Neuronal stem cell (in vitro differentiated cells): Measurements from ENCODE around the gene OR52W1.

Experiments
- DNase-seq: peaks from one replicate; pipeline ENCODE4 v3.0.0-alpha.2; 2013; ENCODE audit warnings: low spot score
- H2AFZ ChIP-seq: one replicate; pipeline ENCODE4 v1.6.1; 2013; ENCODE audit warnings: mild to moderate bottlenecking, low read length, inconsistent platforms
- H2AK5ac ChIP-seq: 2 replicates; pipeline ENCODE4 v1.6.1; 2013; ENCODE audit warnings: low read depth, mild to moderate bottlenecking, inconsistent platforms, low read length, moderate library complexity, mixed read lengths
- H2BK120ac ChIP-seq: 2 replicates; pipeline ENCODE4 v1.6.1; 2013; ENCODE audit warnings: low read depth, mild to moderate bottlenecking, inconsistent platforms, low read length, moderate library complexity, mixed read lengths
- H2BK12ac ChIP-seq: one replicate; pipeline ENCODE4 v1.6.1; 2013; ENCODE audit warnings: low read length, inconsistent platforms
- H2BK15ac ChIP-seq: 2 replicates; pipeline ENCODE4 v1.6.1; 2013; ENCODE audit warnings: mild to moderate bottlenecking, low read length, inconsistent platforms, mixed read lengths
- H2BK5ac ChIP-seq: one replicate; pipeline ENCODE4 v1.6.1; 2013; ENCODE audit warnings: inconsistent platforms, mild to moderate bottlenecking, low read length, moderate library complexity
- H3K14ac ChIP-seq: one replicate; pipeline ENCODE4 v1.6.1; 2013; ENCODE audit warnings: low read length, inconsistent platforms
- H3K18ac ChIP-seq: 2 replicates; pipeline ENCODE4 v1.6.1; 2013; ENCODE audit warnings: low read length, inconsistent platforms
- H3K23ac ChIP-seq: 2 replicates; pipeline ENCODE4 v1.6.1; 2013; ENCODE audit warnings: low read depth, mild to moderate bottlenecking, mixed read lengths, low read length, inconsistent platforms; ENCODE audit not compliant: poor library complexity
- H3K27ac ChIP-seq: replicated peaks from 3 replicates; pipeline ENCODE4 v1.5.1; 2013; ENCODE audit warnings: low read length, inconsistent platforms
- H3K27me3 ChIP-seq, 3 experiments: 2 replicates each; pipeline ENCODE4 v1.6.1; 2013; ENCODE audit warnings: low read length in 3 of 3, mild to moderate bottlenecking in 2 of 3, inconsistent platforms in 1 of 3, low read depth in 1 of 3, mixed read lengths in 1 of 3, moderate library complexity in 1 of 3; ENCODE audit not compliant: control insufficient read depth in 3 of 3, insufficient read depth in 3 of 3
- H3K36me3 ChIP-seq, 2 donors: replicated peaks in 1 of 2; 2 replicates each; pipeline ENCODE4 v1.6.1; 2013; ENCODE audit warnings: low read length in 2 of 2; ENCODE audit not compliant: control insufficient read depth in 2 of 2, insufficient read depth in 2 of 2
- H3K4ac ChIP-seq: 2 replicates; pipeline ENCODE4 v1.6.1; 2013; ENCODE audit warnings: inconsistent platforms, mild to moderate bottlenecking, low read length, moderate library complexity
- H3K4me1 ChIP-seq, 2 donors: 1 replicate in 1 of 2; 2 replicates in 1 of 2; pipeline ENCODE4 v1.6.1; 2013; ENCODE audit warnings: low read length in 2 of 2, low read depth in 1 of 2; ENCODE audit not compliant: control insufficient read depth in 2 of 2, insufficient read depth in 1 of 2
- H3K4me2 ChIP-seq: one replicate; pipeline ENCODE4 v1.6.1; 2013; ENCODE audit warnings: mild to moderate bottlenecking, low read length, inconsistent platforms; ENCODE audit not compliant: insufficient read depth, poor library complexity, severe bottlenecking
- H3K4me3 ChIP-seq, 2 donors: 2 replicates each; pipeline ENCODE4 v1.5.1; 2013; ENCODE audit warnings: low read length in 2 of 2, mild to moderate bottlenecking in 2 of 2, inconsistent platforms in 1 of 2, moderate library complexity in 1 of 2
- H3K79me1 ChIP-seq: one replicate; pipeline ENCODE4 v1.6.1; 2013; ENCODE audit warnings: low read depth, mild to moderate bottlenecking, inconsistent platforms, low read length, moderate library complexity
- H3K9ac ChIP-seq: one replicate; pipeline ENCODE4 v1.6.1; 2013; ENCODE audit warnings: mild to moderate bottlenecking, low read depth, low read length, inconsistent platforms; ENCODE audit not compliant: poor library complexity
- H3K9me3 ChIP-seq, 2 donors: replicated peaks in 1 of 2; 2 replicates each; pipeline versions ENCODE3 to v1.6.1; 2013; ENCODE audit warnings: low read length in 2 of 2, mild to moderate bottlenecking in 2 of 2, inconsistent platforms in 1 of 2, low read depth in 1 of 2, mixed read lengths in 1 of 2, moderate library complexity in 1 of 2; ENCODE audit not compliant: control insufficient read depth in 2 of 2, insufficient read depth in 1 of 2
- H4K8ac ChIP-seq: one replicate; pipeline ENCODE4 v1.6.1; 2013; ENCODE audit warnings: low read depth, mild to moderate bottlenecking, inconsistent platforms, low read length, moderate library complexity
- H4K91ac ChIP-seq: one replicate; pipeline ENCODE4 v1.6.1; 2013; ENCODE audit warnings: low read length, low read depth, mild to moderate bottlenecking, inconsistent platforms; ENCODE audit not compliant: poor library complexity
- WGBS, 2 donors: extraction: QIAGEN DNeasy Blood & Tissue Kit; methylation state at CpG; one replicate each; pipeline ENCODE4 v1.1.7; 2013; ENCODE audit warnings: missing lambda C conversion rate in 2 of 2, mixed read lengths in 1 of 2; ENCODE audit not compliant: insufficient read length in 2 of 2, insufficient replicate concordance in 1 of 2; ENCODE audit errors: extremely low coverage in 2 of 2; 5-methylcytosine and 5-hydroxymethylcytosine counted together

Gene OR52W1

DNA sequence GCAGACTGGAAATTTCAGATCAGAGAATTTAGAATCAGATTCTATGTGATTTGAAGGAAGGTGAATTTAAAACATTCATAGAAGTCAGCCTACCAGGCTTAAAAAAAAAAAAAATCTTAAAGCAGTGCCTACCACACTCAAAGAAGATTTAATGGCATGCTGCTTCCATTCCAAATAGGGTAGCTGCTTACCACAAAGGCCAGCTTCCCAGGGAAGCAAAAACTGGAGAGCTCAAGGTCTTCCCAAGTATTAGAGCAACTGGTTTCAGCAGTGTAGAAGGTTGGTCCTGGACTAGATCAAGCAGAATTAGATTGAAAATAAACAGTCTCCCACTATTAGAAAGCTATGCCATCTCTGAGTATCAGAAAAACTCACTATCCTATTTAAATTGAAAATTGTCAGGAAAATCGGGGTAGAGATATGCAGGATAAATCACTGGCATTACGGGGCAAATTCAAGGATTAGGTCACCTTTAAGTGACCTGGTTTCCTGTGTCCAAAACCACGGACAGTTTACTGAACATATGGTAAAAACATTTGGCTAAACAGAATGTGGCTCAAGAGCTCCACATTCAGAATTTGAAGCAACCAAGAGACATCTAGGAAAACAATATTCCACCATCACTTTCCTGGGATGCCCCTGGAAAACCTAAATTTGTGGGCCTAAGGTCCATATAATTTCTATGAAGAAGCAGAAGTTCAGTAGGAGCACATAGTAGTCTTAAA, 7.6 kb downstream of the OR52W1 start:
- H3K23ac ChIP-seq = no peak overlapping the region
- H2BK120ac ChIP-seq = no peak overlapping the region
- H2BK12ac ChIP-seq = no peak overlapping the region
- H3K79me1 ChIP-seq = no peaks in the 10 kb centered on the region
- peaks cover 11 to 64% of the 10 kb centered on the region in 2 donors for H3K36me3 ChIP-seq
- no peak overlapping the region for H3K18ac ChIP-seq
- H3K4ac ChIP-seq = no peak overlapping the region
- no peaks in the 10 kb centered on the region for H3K27me3 ChIP-seq
- no peaks in the 10 kb centered on the region for H3K4me1 ChIP-seq
- no peak overlapping the region for H3K27ac ChIP-seq
- H2AK5ac ChIP-seq = no peak overlapping the region
- no peak overlapping the region for H2BK15ac ChIP-seq
- H4K91ac ChIP-seq = no peak overlapping the region
- no peak overlapping the region for H2AFZ ChIP-seq
- no peak overlapping the region for H3K9ac ChIP-seq
- no peak overlapping the region for H4K8ac ChIP-seq
- no CpG with 5 or more reads among the region's 3 CpGs for WGBS, 2 donors
- DNase-seq = no peak
- no peaks in the 10 kb centered on the region for H3K9me3 ChIP-seq
- no peak overlapping the region for H3K4me2 ChIP-seq
- H3K14ac ChIP-seq = no peak overlapping the region
- H2BK5ac ChIP-seq = no peak overlapping the region
- no peak overlapping the region for H3K4me3 ChIP-seq

- Histone ChIP-seq H3K27me3 (no peaks in the 10 kb centered on the region), H3K27ac (no peak overlapping the region), H3K18ac (no peak overlapping the region), H3K9me3 (no peaks in the 10 kb centered on the region), H3K4me3 (no peak overlapping the region), H3K9ac (no peak overlapping the region), H2AFZ (no peak overlapping the region), H3K14ac (no peak overlapping the region), H4K91ac (no peak overlapping the region), H2BK15ac (no peak overlapping the region), H3K23ac (no peak overlapping the region), H3K4me1 (no peaks in the 10 kb centered on the region), H3K79me1 (no peaks in the 10 kb centered on the region), H2BK5ac (peak overlapping the region; percentile 14), H4K8ac (no peak overlapping the region), H3K4ac (no peak overlapping the region), H3K4me2 (no peak overlapping the region), H2AK5ac (no peak overlapping the region), H2BK12ac (no peak overlapping the region), H2BK120ac (no peak overlapping the region), H3K36me3 (peaks cover 21 to 88% of the 10 kb centered on the region in 2 donors)
- WGBS, 2 donors = no CpG with 5 or more reads among the region's 12 CpGs
- DNase-seq = no peak
Observed at GRCh38 chr11:6209801-6210200, 10.8 kb downstream of the OR52W1 start.

GRCh38 chr11:6210274-6210955, 11.4 kb downstream of the OR52W1 start:
- DNase-seq = no peak
- H2BK120ac ChIP-seq = no peak overlapping the region
- H3K4me2 ChIP-seq = no peak overlapping the region
- no peak overlapping the region for H3K14ac ChIP-seq
- H3K4me1 ChIP-seq = no peaks in the 10 kb centered on the region
- H3K79me1 ChIP-seq = no peaks in the 10 kb centered on the region
- H2AK5ac ChIP-seq = no peak overlapping the region
- no peak overlapping the region for H2BK15ac ChIP-seq
- no peak overlapping the region for H3K23ac ChIP-seq
- H3K18ac ChIP-seq = no peak overlapping the region
- peak overlapping the region; percentile 14 for H2BK5ac ChIP-seq
- peaks cover 21 to 88% of the 10 kb centered on the region in 2 donors for H3K36me3 ChIP-seq
- no peak overlapping the region for H4K91ac ChIP-seq
- H3K27me3 ChIP-seq = no peaks in the 10 kb centered on the region
- no peak overlapping the region for H2BK12ac ChIP-seq
- no peak overlapping the region for H3K9ac ChIP-seq
- no peak overlapping the region for H3K4me3 ChIP-seq
- H3K4ac ChIP-seq = no peak overlapping the region
- no peak overlapping the region for H3K27ac ChIP-seq
- H3K9me3 ChIP-seq = no peaks in the 10 kb centered on the region
- WGBS, 2 donors = no CpG with 5 or more reads among the region's 9 CpGs
- H2AFZ ChIP-seq = no peak overlapping the region
- no peak overlapping the region for H4K8ac ChIP-seq

DNA sequence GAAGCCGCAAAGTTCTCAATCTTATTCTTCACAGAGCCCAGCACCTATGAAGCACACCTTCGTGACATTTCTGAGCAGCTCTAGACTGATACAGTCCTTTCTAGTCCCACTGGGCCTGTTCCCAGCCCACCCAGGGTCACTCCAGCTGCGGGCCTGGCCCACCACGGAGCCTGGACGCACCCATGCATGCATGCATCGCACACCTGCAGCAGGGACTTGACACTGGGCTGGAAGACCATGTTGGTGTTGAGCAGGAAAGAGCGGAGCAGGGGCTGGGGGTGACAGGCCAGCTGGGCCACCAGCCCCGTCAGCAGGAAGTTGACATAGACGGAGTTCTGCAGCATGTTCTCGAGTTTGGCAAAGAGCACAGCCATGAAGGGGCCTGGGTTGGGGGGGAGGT, 15.5 kb downstream of the OR52W1 start:
- H4K8ac ChIP-seq = no peak overlapping the region
- no peak overlapping the region for H2BK5ac ChIP-seq
- H2BK12ac ChIP-seq = no peak overlapping the region
- H2AFZ ChIP-seq = no peak overlapping the region
- no peak overlapping the region for H3K4me3 ChIP-seq
- peaks cover 33 to 95% of the 10 kb centered on the region in 2 donors for H3K36me3 ChIP-seq
- H3K27ac ChIP-seq = no peak overlapping the region
- H3K9ac ChIP-seq = peak overlapping the region; percentile 5
- no peak overlapping the region for H4K91ac ChIP-seq
- H3K14ac ChIP-seq = no peak overlapping the region
- no peak overlapping the region for H3K4me2 ChIP-seq
- WGBS, 2 donors = no CpG with 5 or more reads among the region's 10 CpGs
- H3K4ac ChIP-seq = no peak overlapping the region
- H3K18ac ChIP-seq = no peak overlapping the region
- H2BK120ac ChIP-seq = no peak overlapping the region
- H3K23ac ChIP-seq = no peak overlapping the region
- no peak overlapping the region for H2AK5ac ChIP-seq
- peaks cover 0 to 1% of the 10 kb centered on the region in 2 donors for H3K4me1 ChIP-seq
- no peaks in the 10 kb centered on the region for H3K9me3 ChIP-seq
- no peaks in the 10 kb centered on the region for H3K79me1 ChIP-seq
- H3K27me3 ChIP-seq = no peaks in the 10 kb centered on the region
- DNase-seq = no peak
- no peak overlapping the region for H2BK15ac ChIP-seq
